Retinal pigment epithelial cell (primary cell): Measurements from ENCODE around the gene KLHL29.

Experiments used
- DNase-seq: peaks from one replicate; pipeline ENCODE4 v3.0.0-alpha.2; 2010; ENCODE audit warnings: low read depth
- H3K4me3 ChIP-seq: 2 replicates; pipeline ENCODE4 v1.5.1; 2011; ENCODE audit warnings: mild to moderate bottlenecking, low read length, control low read depth, moderate library complexity
- TF ChIP-seq, protein P1 (sequence below): conservative IDR thresholded peaks from 2 replicates; pipeline ENCODE4 v1.5.1; 2011; ENCODE audit warnings: low read depth, low read length, control low read depth, inconsistent platforms

Gene KLHL29

DNA sequence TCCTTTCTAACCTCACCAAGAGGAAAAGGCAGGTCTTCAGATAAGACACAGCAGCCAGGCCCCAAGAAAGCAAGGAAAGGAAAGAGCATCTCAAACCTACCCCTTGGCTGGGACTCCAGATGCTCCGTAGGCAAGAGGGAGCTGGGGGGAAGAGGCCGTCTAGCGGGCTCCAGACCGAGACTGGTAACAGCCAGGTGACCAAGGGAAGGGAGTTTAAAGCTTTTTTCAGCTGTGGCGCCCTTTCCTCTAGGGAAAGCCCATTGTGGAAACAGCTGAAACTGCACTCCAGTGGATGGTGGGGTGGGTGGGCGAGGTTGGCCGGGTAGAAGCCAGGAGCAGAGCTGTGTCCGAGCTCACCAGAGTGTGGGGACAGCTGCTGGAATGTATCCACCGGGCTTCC, 180.4 kb downstream of the KLHL29 start:
- no peak for DNase-seq
- no peak overlapping the region for H3K4me3 ChIP-seq
- TF ChIP-seq, protein P1, sequence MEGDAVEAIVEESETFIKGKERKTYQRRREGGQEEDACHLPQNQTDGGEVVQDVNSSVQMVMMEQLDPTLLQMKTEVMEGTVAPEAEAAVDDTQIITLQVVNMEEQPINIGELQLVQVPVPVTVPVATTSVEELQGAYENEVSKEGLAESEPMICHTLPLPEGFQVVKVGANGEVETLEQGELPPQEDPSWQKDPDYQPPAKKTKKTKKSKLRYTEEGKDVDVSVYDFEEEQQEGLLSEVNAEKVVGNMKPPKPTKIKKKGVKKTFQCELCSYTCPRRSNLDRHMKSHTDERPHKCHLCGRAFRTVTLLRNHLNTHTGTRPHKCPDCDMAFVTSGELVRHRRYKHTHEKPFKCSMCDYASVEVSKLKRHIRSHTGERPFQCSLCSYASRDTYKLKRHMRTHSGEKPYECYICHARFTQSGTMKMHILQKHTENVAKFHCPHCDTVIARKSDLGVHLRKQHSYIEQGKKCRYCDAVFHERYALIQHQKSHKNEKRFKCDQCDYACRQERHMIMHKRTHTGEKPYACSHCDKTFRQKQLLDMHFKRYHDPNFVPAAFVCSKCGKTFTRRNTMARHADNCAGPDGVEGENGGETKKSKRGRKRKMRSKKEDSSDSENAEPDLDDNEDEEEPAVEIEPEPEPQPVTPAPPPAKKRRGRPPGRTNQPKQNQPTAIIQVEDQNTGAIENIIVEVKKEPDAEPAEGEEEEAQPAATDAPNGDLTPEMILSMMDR, result no peak

DNA sequence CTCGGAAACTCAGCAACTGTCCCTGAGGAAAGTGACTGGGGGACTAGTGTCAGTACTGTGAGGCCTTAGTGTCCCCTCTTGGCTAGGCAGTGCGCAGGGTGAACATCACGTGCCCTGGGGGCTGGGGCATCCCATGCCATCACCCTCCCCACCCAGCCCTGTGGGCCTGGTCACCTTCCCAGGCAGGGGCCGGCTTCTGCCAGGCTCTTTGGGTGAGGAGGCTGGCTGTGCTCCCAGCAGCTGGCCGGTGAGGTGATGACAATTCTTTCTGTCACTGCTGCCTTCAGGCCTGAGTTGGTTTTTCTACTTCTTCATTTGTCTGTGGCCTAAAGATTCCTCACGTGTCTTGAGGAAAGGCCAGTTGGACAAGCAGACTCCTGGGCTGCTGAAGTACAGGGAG, 180.8 kb downstream of the KLHL29 start:
- H3K4me3 ChIP-seq, result no peak overlapping the region
- DNase-seq, result no peak
- TF ChIP-seq, protein P1, result no peak

DNA sequence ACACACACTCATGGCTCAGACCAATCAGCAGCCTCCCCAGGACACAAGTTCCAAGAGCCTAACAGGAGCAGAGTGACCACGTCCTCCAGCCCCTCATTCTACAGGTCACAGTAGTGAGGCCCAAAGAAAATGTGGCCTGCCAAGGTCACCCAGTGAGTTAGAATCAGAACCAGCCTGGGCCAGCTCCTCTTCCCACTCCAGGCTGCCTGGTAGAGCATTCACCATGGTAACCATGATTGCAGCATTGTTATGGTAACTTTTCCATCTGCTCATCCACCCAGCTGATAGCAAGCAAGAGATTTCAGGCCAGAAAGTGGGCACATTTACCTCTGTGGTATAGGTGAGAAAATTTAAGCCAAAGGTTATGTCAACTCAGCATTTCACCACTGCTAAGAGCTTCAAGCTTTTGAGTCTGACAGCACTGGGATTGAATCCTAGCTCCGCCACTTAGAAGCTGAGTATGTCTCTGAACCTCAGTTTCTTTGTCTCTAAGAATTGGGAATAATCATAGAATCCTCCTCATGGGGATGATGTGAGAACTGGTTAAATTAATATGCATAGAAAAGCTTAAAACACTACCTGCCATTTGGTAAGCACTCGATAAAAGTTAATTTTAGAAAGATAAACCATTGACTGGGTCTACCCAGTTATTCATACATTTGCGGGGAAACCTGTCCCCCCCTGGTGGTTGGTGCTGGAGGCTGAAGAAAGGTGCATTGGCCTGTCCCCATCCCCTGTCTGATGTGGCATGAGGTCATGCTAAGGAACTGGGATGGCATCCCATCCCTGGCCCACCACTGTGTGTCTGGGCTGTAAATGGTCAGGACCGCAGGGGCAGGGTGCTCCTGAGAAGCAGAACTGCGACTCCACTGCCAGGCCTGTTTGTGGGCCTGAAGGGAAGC, 181.5 kb downstream of the KLHL29 start:
- TF ChIP-seq, protein P1, result peak; percentile 79
- H3K4me3 ChIP-seq, result no peak overlapping the region
- DNase-seq, result no peak

DNA sequence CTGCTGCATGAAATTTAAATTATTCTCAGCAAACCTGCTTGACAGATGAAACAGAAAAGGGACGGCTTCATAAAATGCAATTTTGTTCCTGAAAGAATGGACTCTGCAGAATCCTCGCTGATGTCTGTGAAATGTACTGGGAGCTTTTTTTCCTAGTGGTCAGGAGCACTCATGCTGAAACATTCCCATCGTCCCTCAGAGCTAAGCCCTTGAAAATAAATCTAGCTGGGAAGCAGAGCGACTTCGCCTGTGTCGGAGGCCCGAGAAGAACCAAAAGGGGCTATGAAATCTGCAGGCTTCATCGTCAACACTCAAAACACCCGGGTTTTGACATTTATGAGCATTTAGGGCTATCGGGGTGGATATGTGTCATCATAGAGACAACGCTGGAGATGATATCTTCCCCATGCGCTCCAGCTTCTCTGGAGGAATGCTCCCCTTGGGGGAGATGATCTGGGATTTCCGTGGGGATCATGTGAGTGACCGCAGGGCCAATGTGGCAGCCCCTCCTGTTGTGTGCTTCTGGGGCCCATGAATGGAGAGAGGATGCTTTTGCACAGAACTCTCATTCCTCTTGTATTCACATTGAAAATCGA, 182.3 kb downstream of the KLHL29 start:
- no peak for DNase-seq
- H3K4me3 ChIP-seq, result no peak overlapping the region
- TF ChIP-seq, protein P1, result no peak

DNA sequence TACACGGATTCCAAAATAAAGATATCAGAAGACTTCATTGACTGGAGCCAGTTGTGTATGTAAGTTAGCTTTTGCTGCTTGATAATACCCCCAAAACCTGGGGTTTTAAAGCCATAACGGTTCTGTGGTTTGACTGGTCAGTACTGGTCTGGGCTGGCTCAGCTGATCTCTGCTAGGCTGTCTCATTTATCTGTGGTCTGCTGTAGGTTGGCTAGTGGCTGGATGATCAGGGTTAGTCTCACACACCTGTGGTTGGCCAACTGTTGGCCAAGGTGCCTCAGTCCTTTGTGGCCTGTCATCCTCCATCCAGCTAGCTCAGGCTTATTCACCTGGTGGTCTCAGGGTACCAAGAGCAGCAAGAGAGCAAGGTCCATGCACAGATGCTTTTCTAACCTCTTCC, 183.2 kb downstream of the KLHL29 start:
- no peak for DNase-seq
- H3K4me3 ChIP-seq, result no peak overlapping the region
- TF ChIP-seq, protein P1, result no peak

DNA sequence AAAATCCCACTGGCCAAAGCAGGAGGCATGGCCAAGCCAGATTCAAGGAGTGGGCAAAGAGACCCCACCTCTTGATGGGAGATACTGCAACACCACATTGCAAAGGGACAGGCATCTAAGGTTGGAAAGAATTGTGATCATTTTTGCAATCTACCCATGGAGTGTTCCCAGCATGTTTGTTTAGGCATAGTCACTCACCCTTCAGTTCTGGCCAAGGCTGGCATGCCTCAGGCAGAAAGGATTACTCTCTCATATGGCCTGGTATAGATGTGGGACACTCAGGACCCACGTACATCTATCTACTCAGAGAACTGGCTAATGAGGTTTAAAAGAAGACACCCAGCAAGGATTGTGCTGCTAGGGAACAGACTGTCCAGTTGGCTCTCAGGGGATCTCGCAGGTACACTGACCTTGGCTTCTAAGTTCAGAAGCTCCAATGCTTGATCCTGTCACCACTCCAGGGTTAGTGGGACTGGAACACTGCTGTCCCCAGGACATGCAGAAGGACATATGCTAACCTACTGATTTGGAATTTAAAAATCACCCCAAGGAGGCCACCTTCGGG, 183.7 kb downstream of the KLHL29 start:
- TF ChIP-seq, protein P1, result no peak
- H3K4me3 ChIP-seq, result no peak overlapping the region
- DNase-seq, result no peak
